ENCODE data around the gene KAZALD1. TPM values are rescaled to one million over a fixed set of nuclear protein-coding genes. Genes with fewer than 3 reads are reported as not detected.

Gene KAZALD1
- total RNA-seq, 2 experiments from 2014 or later: 0.72 to 0.90 TPM

- Mint-ChIP-seq H3K36me3 (ENCODE audit: low read depth) (no peaks in the 10 kb centered on the region), H3K27ac (no peak overlapping the region), H3K4me1 (ENCODE audit: low read depth) (peaks cover 3% of the 10 kb centered on the region), H3K9me3 (no peaks in the 10 kb centered on the region), H3K27me3 (peaks cover 31% of the 10 kb centered on the region), H3K4me3 (no peak overlapping the region)
- DNase-seq: no peak
- TF ChIP-seq CTCF (IDR thresholded peaks at IDR 0.05): no peak
- CTCF ChIA-PET: interaction anchor here (1.0 to 14.0 kb wide), 6 partner anchors 10 to 70 kb away, joined by 3 to 507 read pairs (median 8); no protein-coding TSS in a partner anchor
- no peak for ATAC-seq
- POLR2A ChIA-PET: interaction anchor here (0.8 kb wide), 1 partner anchor 8 kb away, joined by 3 read pairs; no protein-coding TSS in a partner anchor
- intact Hi-C loops (cut with micrococcal nuclease): no loop called here
Observed at GRCh38 chr10:101091546-101092290, 29.9 kb downstream of the KAZALD1 start.

- peaks cover 29% of the 10 kb centered on the region for H3K27me3 Mint-ChIP-seq
- no peak for ATAC-seq
- no peak for DNase-seq
- CTCF ChIA-PET: interaction anchor here (1.5 to 14.0 kb wide), 3 partner anchors 9 to 51 kb away, joined by 3 to 507 read pairs (median 32); no protein-coding TSS in a partner anchor
- H3K36me3 Mint-ChIP-seq (ENCODE audit: low read depth): no peaks in the 10 kb centered on the region
- peaks cover 3% of the 10 kb centered on the region for H3K4me1 Mint-ChIP-seq (ENCODE audit: low read depth)
- intact Hi-C loops (cut with micrococcal nuclease): no loop called here
- no peaks in the 10 kb centered on the region for H3K9me3 Mint-ChIP-seq
- H3K27ac Mint-ChIP-seq: no peak overlapping the region
- no peak overlapping the region for H3K4me3 Mint-ChIP-seq
- POLR2A ChIA-PET: interaction anchor here (0.8 kb wide), 1 partner anchor 9 kb away, joined by 3 read pairs; no protein-coding TSS in a partner anchor
- no peak for TF ChIP-seq CTCF (IDR thresholded peaks at IDR 0.05)
Observed at GRCh38 chr10:101092881-101093354, 31.1 kb downstream of the KAZALD1 start.

- ChIA-PET CTCF (interaction anchor here (0.7 to 14.0 kb wide), 14 partner anchors 8 to 417 kb away, joined by 3 to 507 read pairs (median 6); partner anchors contain the start of gene KAZALD1), POLR2A (no interaction called here)
- Mint-ChIP-seq H3K27me3 (peaks cover 28% of the 10 kb centered on the region), H3K4me1 (ENCODE audit: low read depth) (peaks cover 3% of the 10 kb centered on the region), H3K27ac (no peak overlapping the region), H3K36me3 (ENCODE audit: low read depth) (no peaks in the 10 kb centered on the region), H3K4me3 (no peak overlapping the region), H3K9me3 (no peaks in the 10 kb centered on the region)
- intact Hi-C loops (cut with micrococcal nuclease): no loop called here
- DNase-seq (no peak), ATAC-seq (no peak)
- no peak for TF ChIP-seq CTCF (IDR thresholded peaks at IDR 0.05)
Observed at GRCh38 chr10:101094121-101094879, 32.5 kb downstream of the KAZALD1 start.

- no peaks in the 10 kb centered on the region for H3K36me3 Mint-ChIP-seq (ENCODE audit: low read depth)
- H3K27ac Mint-ChIP-seq: no peak overlapping the region
- H3K4me1 Mint-ChIP-seq (ENCODE audit: low read depth): peaks cover 3% of the 10 kb centered on the region
- ATAC-seq (no peak), DNase-seq (no peak)
- TF ChIP-seq CTCF (IDR thresholded peaks at IDR 0.05): no peak
- no peaks in the 10 kb centered on the region for H3K9me3 Mint-ChIP-seq
- no peak overlapping the region for H3K4me3 Mint-ChIP-seq
- intact Hi-C loops (cut with micrococcal nuclease): loop anchor here (1.0 kb wide), 1 partner anchor 47 kb away; no protein-coding TSS in a partner anchor
- POLR2A ChIA-PET: no interaction called here
- H3K27me3 Mint-ChIP-seq: peaks cover 35% of the 10 kb centered on the region
- CTCF ChIA-PET: interaction anchor here (0.7 to 14.0 kb wide), 28 partner anchors 8 to 534 kb away, joined by 3 to 507 read pairs (median 6); partner anchors contain the start of genes KAZALD1, PDZD7, SFXN3 and TLX1
Observed at GRCh38 chr10:101095004-101095403, 33.2 kb downstream of the KAZALD1 start.

Measured in activated CD8-positive, alpha-beta T cell treated with anti-CD3 and anti-CD28 coated beads for 36 hours (primary cell).